Adrenal gland (tissue), 5 donors: ENCODE data around the gene SMCO4.
"Not testable (repeated sequence)": the region's sequence is repeated elsewhere in the genome, so short reads cannot be mapped to it uniquely, and the experiment has no call there.

Experiments used
- CTCF ChIP-seq, 6 experiments: fragments of 450-650 bp in 4 of 6; fragments of 200-600 bp in 2 of 6; sonication (generic) in 1 of 6; IDR thresholded peaks; 1 replicate in 5 of 6; 2 replicates in 1 of 6; pipeline versions ENCODE4 v1.5.1 to v1.8.0; 2016 to 2021; ENCODE audit warnings: antibody characterized with exemption in 6 of 6, mild to moderate bottlenecking in 2 of 6, moderate library complexity in 1 of 6
- POLR2A ChIP-seq, 2 donors: fragments of 450-650 bp; IDR thresholded peaks; one replicate each; pipeline ENCODE4 v1.6.1; 2017; ENCODE audit warnings: antibody characterized with exemption in 2 of 2, mild to moderate bottlenecking in 2 of 2, moderate library complexity in 1 of 2
- donor health status: DM: no; HTN: no; CAD: no.

GRCh38 chr11:93576870-93577269, 33.7 kb upstream of the SMCO4 start:
- TF ChIP-seq CTCF, POLR2A (IDR thresholded peaks at IDR 0.05): not testable (repeated sequence)
